ENCODE measurements around the gene EMID1. TPM values are rescaled to one million over a fixed set of nuclear protein-coding genes. Genes with fewer than 3 reads are reported as not detected.

EMID1 gene
- total RNA-seq, 1 experiment from 2014 or later, result 5.4 TPM

- Histone ChIP-seq H3T11ph (ENCODE audit: low read length) (no peak overlapping the region), H2AK5ac (ENCODE audit: insufficient read length, low read length) (no peak overlapping the region), H4K20me1 (ENCODE audit: control insufficient read depth, insufficient read depth, insufficient read length) (no peaks in the 10 kb centered on the region), H3K23ac (ENCODE audit: insufficient read length, low read depth, low read length) (no peak overlapping the region), H3K4me1 (ENCODE audit: insufficient read depth, low read length) (no peaks in the 10 kb centered on the region; the same call in 1 of the 2 replicates), H4K8ac (replicated peaks; ENCODE audit: insufficient read length, low read depth, low read length) (no peak overlapping the region), H2BK12ac (ENCODE audit: insufficient read length, low read depth, low read length) (no peak overlapping the region), H3K4me2 (ENCODE audit: insufficient read depth, insufficient read length, low read length) (no peak overlapping the region), H3K56ac (ENCODE audit: insufficient read length, low read depth, low read length) (no peak overlapping the region), H2BK15ac (ENCODE audit: low read depth, low read length) (no peak overlapping the region), H3K9ac (ENCODE audit: extremely low read depth, insufficient read length, low read length) (no peak overlapping the region), H3K9me3 (ENCODE audit: control insufficient read depth, low read depth, low read length) (no peaks in the 10 kb centered on the region), H2BK20ac (ENCODE audit: low read depth, low read length, poor library complexity, severe bottlenecking) (no peak overlapping the region), H4K91ac (ENCODE audit: insufficient read length, low read depth, low read length) (no peak overlapping the region), H3K27me3 (ENCODE audit: insufficient read depth, low read length) (no peaks in the 10 kb centered on the region), H2BK120ac (ENCODE audit: low read depth, low read length, poor library complexity, severe bottlenecking) (no peak overlapping the region), H2AFZ (ENCODE audit: low read length) (no peak overlapping the region), H2BK5ac (ENCODE audit: insufficient read length, low read length) (no peak overlapping the region), H3K27ac (ENCODE audit: insufficient read length, low read depth, low read length) (no peak overlapping the region), H3K4ac (ENCODE audit: low read depth, low read length) (no peak overlapping the region), H3K79me1 (ENCODE audit: insufficient read depth, low read depth, low read length, poor library complexity, severe bottlenecking) (no peaks in the 10 kb centered on the region), H3K14ac (ENCODE audit: insufficient read depth, low read length) (no peak overlapping the region), H3K23me2 (ENCODE audit: insufficient read length, low read depth, low read length, poor library complexity, severe bottlenecking) (peaks cover 4% of the 10 kb centered on the region), H3K79me2 (ENCODE audit: insufficient read depth, low read length) (no peaks in the 10 kb centered on the region), H3K18ac (ENCODE audit: insufficient read length, low read depth, low read length) (no peak overlapping the region), H4K5ac (ENCODE audit: insufficient read length, low read depth, low read length) (no peak overlapping the region)
- no peak for DNase-seq
- no peak for TF ChIP-seq CTCF (conservative IDR thresholded peaks at IDR 0.05)
- Mint-ChIP-seq H3K9me3 (no peaks in the 10 kb centered on the region; a peak in 1 of 5 replicates), H3K27me3 (ENCODE audit: low read depth) (peaks cover 22% of the 10 kb centered on the region), H3K36me3 (ENCODE audit: insufficient read depth in 1 of 3, low read depth in 3 of 3) (no peaks in the 10 kb centered on the region; a peak in 1 of 7 replicates), H3K4me3 (no peak overlapping the region; a peak in 1 of 5 replicates), H3K4me1 (peaks cover 22 to 31% of the 10 kb centered on the region in 2 experiments), H3K27ac (no peak overlapping the region)
- no CpG with 5 or more reads among the region's 11 CpGs for WGBS (ENCODE audit: extremely low coverage, insufficient read length, low lambda C conversion rate)
Observed at GRCh38 chr22:29207562-29208501, 2.1 kb downstream of the EMID1 start.

All from H9 (cell line).